ENCODE results near the gene CASTOR2.

CASTOR2 gene

GRCh38 chr7:75038508-75038907 lies 74.0 kb downstream of the CASTOR2 start:
- Histone ChIP-seq H3K9me3 (ENCODE audit: insufficient read depth, low read length) (no peaks in the 10 kb centered on the region), H3K36me3 (replicated peaks; ENCODE audit: low read depth, low read length) (peaks cover 6% of the 10 kb centered on the region)

DNA sequence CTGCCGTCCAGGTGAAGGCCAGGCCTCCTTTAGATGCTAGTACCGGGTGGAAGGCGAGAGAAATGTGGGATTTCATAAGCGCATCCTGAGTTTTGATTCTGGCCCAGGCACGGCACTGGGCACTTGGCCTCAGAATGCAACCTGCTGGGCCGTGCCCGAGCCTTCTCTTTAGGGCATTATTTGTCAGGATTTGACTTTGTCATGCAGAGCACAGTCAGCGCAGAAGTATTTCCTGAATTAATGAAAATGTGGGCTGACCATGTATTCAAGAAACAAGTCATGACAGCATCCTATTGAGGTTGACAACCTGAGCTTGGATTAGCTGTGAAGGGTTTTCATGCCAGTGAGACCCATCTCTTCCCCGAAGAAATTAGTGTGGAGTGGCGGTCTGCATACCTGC lies 74.7 kb downstream of the CASTOR2 start:
- Histone ChIP-seq H3K36me3 (replicated peaks; ENCODE audit: low read depth, low read length) (peaks cover 10% of the 10 kb centered on the region), H3K79me2 (ENCODE audit: low read length) (no peaks in the 10 kb centered on the region), H4K20me1 (ENCODE audit: insufficient read depth, low read length) (no peaks in the 10 kb centered on the region), H3K9me3 (ENCODE audit: insufficient read depth, low read length) (no peaks in the 10 kb centered on the region), H3K4me3 (ENCODE audit: low read length) (no peak overlapping the region), H3K27ac (ENCODE audit: low read length) (no peak overlapping the region), H3K4me2 (ENCODE audit: low read length) (no peak overlapping the region), H2AFZ (ENCODE audit: low read depth, low read length) (no peak overlapping the region), H3K4me1 (ENCODE audit: low read length) (no peaks in the 10 kb centered on the region), H3K9ac (ENCODE audit: low read length) (no peak overlapping the region), H3K27me3 (ENCODE audit: low read depth, low read length) (no peaks in the 10 kb centered on the region)
- TF ChIP-seq, protein P1, sequence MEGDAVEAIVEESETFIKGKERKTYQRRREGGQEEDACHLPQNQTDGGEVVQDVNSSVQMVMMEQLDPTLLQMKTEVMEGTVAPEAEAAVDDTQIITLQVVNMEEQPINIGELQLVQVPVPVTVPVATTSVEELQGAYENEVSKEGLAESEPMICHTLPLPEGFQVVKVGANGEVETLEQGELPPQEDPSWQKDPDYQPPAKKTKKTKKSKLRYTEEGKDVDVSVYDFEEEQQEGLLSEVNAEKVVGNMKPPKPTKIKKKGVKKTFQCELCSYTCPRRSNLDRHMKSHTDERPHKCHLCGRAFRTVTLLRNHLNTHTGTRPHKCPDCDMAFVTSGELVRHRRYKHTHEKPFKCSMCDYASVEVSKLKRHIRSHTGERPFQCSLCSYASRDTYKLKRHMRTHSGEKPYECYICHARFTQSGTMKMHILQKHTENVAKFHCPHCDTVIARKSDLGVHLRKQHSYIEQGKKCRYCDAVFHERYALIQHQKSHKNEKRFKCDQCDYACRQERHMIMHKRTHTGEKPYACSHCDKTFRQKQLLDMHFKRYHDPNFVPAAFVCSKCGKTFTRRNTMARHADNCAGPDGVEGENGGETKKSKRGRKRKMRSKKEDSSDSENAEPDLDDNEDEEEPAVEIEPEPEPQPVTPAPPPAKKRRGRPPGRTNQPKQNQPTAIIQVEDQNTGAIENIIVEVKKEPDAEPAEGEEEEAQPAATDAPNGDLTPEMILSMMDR (IDR thresholded peaks at IDR 0.05; ENCODE audit: low read depth, low read length), result no peak
- TF ChIP-seq EZH2phosphoT487 (IDR thresholded peaks at IDR 0.05; ENCODE audit: low read depth), result no peak

More at GRCh38 chr7:75038508-75038907, 74.0 kb downstream of the CASTOR2 start:
- Histone ChIP-seq H3K9ac (ENCODE audit: low read length) (no peak overlapping the region), H2AFZ (ENCODE audit: low read depth, low read length) (no peak overlapping the region), H3K4me3 (ENCODE audit: low read length) (no peak overlapping the region), H3K27me3 (ENCODE audit: low read depth, low read length) (no peaks in the 10 kb centered on the region), H3K27ac (ENCODE audit: low read length) (no peak overlapping the region), H4K20me1 (ENCODE audit: insufficient read depth, low read length) (no peaks in the 10 kb centered on the region), H3K4me2 (ENCODE audit: low read length) (no peak overlapping the region), H3K79me2 (ENCODE audit: low read length) (no peaks in the 10 kb centered on the region), H3K4me1 (ENCODE audit: low read length) (no peaks in the 10 kb centered on the region)
- TF ChIP-seq, protein P1 (IDR thresholded peaks at IDR 0.05; ENCODE audit: low read depth, low read length), result no peak
- no peak for TF ChIP-seq EZH2phosphoT487 (IDR thresholded peaks at IDR 0.05; ENCODE audit: low read depth)

GRCh38 chr7:75039709-75040108 lies 75.2 kb downstream of the CASTOR2 start:
- Histone ChIP-seq H2AFZ (ENCODE audit: low read depth, low read length) (no peak overlapping the region), H3K27me3 (ENCODE audit: low read depth, low read length) (no peaks in the 10 kb centered on the region), H3K9me3 (ENCODE audit: insufficient read depth, low read length) (no peaks in the 10 kb centered on the region), H3K27ac (ENCODE audit: low read length) (no peak overlapping the region), H4K20me1 (ENCODE audit: insufficient read depth, low read length) (no peaks in the 10 kb centered on the region), H3K79me2 (ENCODE audit: low read length) (no peaks in the 10 kb centered on the region), H3K4me2 (ENCODE audit: low read length) (no peak overlapping the region), H3K4me3 (ENCODE audit: low read length) (no peak overlapping the region), H3K9ac (ENCODE audit: low read length) (no peak overlapping the region), H3K36me3 (replicated peaks; ENCODE audit: low read depth, low read length) (peaks cover 10% of the 10 kb centered on the region), H3K4me1 (ENCODE audit: low read length) (no peaks in the 10 kb centered on the region)
- TF ChIP-seq, protein P1 (IDR thresholded peaks at IDR 0.05; ENCODE audit: low read depth, low read length), result no peak
- TF ChIP-seq EZH2phosphoT487 (IDR thresholded peaks at IDR 0.05; ENCODE audit: low read depth), result no peak

DNA sequence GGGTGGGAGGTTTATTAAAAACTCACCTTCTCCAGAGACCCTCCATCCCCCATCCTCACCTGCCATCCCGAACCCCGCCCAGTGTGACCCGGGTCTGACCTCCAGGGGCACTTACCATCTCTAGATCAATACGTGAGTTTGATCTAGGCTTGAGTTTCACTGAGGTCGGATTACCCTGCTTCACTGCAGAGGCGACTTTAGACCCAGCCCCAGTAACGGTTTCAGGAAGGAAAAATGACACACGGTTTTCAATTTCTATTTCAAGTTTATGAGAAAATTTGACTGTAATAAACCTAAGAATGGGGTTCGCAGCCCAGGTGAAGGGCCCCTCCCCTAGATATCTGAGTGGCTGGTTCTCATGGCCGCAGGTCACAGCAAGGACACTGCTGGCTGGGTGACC lies 76.0 kb downstream of the CASTOR2 start:
- Histone ChIP-seq H4K20me1 (ENCODE audit: insufficient read depth, low read length) (no peaks in the 10 kb centered on the region), H3K27me3 (ENCODE audit: low read depth, low read length) (no peaks in the 10 kb centered on the region), H3K4me2 (ENCODE audit: low read length) (no peak overlapping the region), H3K9ac (ENCODE audit: low read length) (no peak overlapping the region), H3K36me3 (replicated peaks; ENCODE audit: low read depth, low read length) (peaks cover 10% of the 10 kb centered on the region), H3K9me3 (ENCODE audit: insufficient read depth, low read length) (no peaks in the 10 kb centered on the region), H3K4me3 (ENCODE audit: low read length) (no peak overlapping the region), H2AFZ (ENCODE audit: low read depth, low read length) (no peak overlapping the region), H3K79me2 (ENCODE audit: low read length) (no peaks in the 10 kb centered on the region), H3K27ac (ENCODE audit: low read length) (no peak overlapping the region), H3K4me1 (ENCODE audit: low read length) (no peaks in the 10 kb centered on the region)
- TF ChIP-seq, protein P1 (IDR thresholded peaks at IDR 0.05; ENCODE audit: low read depth, low read length), result no peak
- no peak for TF ChIP-seq EZH2phosphoT487 (IDR thresholded peaks at IDR 0.05; ENCODE audit: low read depth)

All from OCI-LY3 (cell line).